Breast epithelium (tissue), 4 donors: ENCODE results near the gene RAB3GAP1. TPM values are rescaled to one million over a fixed set of nuclear protein-coding genes. Genes with fewer than 3 reads are reported as not detected.

Source experiments
- DNase-seq, 2 donors: peaks; one replicate each; pipeline ENCODE4 v3.0.0-alpha.2; 2019; ENCODE audit warnings: low spot score in 2 of 2
- H3K27ac ChIP-seq, 2 donors: fragments of 200-600 bp; sonication (generic) in 1 of 2; one replicate each; pipeline ENCODE4 v1.5.1; 2016 to 2019; ENCODE audit warnings: mild to moderate bottlenecking in 1 of 2
- H3K27me3 ChIP-seq, 2 donors: fragments of 200-600 bp; sonication (generic) in 1 of 2; one replicate each; pipeline versions ENCODE4 v1.5.1 to v1.6.0; 2017 to 2019; ENCODE audit warnings: control low read depth in 1 of 2, mild to moderate bottlenecking in 1 of 2
- H3K36me3 ChIP-seq: fragments of 200-600 bp; one replicate; pipeline ENCODE4 v1.5.1; 2019
- H3K4me1 ChIP-seq, 2 donors: fragments of 200-600 bp; sonication (generic); one replicate each; pipeline ENCODE4 v1.5.1; 2016 to 2019; ENCODE audit warnings: control low read depth in 1 of 2
- H3K4me3 ChIP-seq, 3 donors: fragments of 200-600 bp; sonication (generic); 1 replicate in 2 of 3; 2 replicates in 1 of 3; pipeline ENCODE4 v1.5.1; 2016 to 2019; ENCODE audit warnings: mild to moderate bottlenecking in 3 of 3, moderate library complexity in 2 of 3
- H3K9me3 ChIP-seq, 2 donors: fragments of 200-600 bp; sonication (generic) in 1 of 2; one replicate each; pipeline ENCODE4 v1.5.1; 2016 to 2019; ENCODE audit warnings: control low read depth in 1 of 2
- CTCF ChIP-seq, 3 donors: fragments of 450-650 bp; IDR thresholded peaks; one replicate each; pipeline ENCODE4 v1.5.1; 2016 to 2017; ENCODE audit warnings: antibody characterized with exemption in 3 of 3, mild to moderate bottlenecking in 3 of 3, moderate library complexity in 3 of 3
- POLR2A ChIP-seq: fragments of 450-650 bp; IDR thresholded peaks from one replicate; pipeline ENCODE4 v1.6.1; 2016; ENCODE audit warnings: antibody characterized with exemption, mild to moderate bottlenecking, moderate library complexity
- POLR2AphosphoS5 ChIP-seq, 3 donors: sonication (generic); formaldehyde crosslinking; IDR thresholded peaks; one replicate each; pipeline ENCODE4 v1.6.1; 2017; ENCODE audit warnings: antibody characterized with exemption in 3 of 3
- intact Hi-C: fragments of 100-400 bp; cut with DNase I; formaldehyde crosslinking; loops from one replicate; pipeline ENCODE4 v1.15.1; 2023; ENCODE audit warnings: low total_unique reads
- total RNA-seq, 3 donors: library from RNA; depleted of rRNA; stranded (reverse); fragments of >200 nt; gene quantifications; one replicate each; pipeline ENCODE4 v1.1.0, GENCODE V29; 2016

RAB3GAP1 gene
- total RNA-seq, 3 donors from 2014 or later: 53.9 to 70.5 (median 54.1) TPM

GRCh38 chr2:135163901-135164300, 111.8 kb downstream of the RAB3GAP1 start:
- no peak for DNase-seq
- Histone ChIP-seq H3K9me3 (no peaks in the 10 kb centered on the region), H3K27ac (no peak overlapping the region), H3K4me3 (no peak overlapping the region), H3K27me3 (no peaks in the 10 kb centered on the region), H3K36me3 (peaks cover 5% of the 10 kb centered on the region), H3K4me1 (no peaks in the 10 kb centered on the region)
- intact Hi-C loops: no loop called here
- TF ChIP-seq CTCF (IDR thresholded peaks at IDR 0.05): no peak
- TF ChIP-seq POLR2AphosphoS5 (IDR thresholded peaks at IDR 0.05): no peak
- no peak for TF ChIP-seq POLR2A

DNA sequence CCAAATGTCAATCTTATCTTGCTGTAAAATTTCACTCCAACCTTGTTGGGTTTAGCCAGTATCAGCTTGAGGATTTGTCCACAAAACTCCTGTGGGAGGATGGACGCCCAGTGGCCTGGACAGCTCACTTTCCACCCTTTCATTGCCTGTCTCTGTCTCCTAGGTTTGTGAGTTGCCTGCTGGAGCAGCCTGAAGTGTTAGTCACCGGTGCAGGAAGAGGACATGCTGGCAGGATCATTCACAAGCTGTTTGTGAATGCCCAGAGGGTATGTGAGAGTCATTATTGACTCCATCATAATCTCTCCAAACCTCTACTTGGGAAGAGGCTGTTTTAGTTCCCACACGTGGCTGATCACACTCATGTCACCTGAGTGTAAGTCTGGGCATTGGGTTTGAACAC, 112.3 kb downstream of the RAB3GAP1 start:
- Histone ChIP-seq H3K4me3 (no peak overlapping the region), H3K27ac (no peak overlapping the region), H3K36me3 (peaks cover 5% of the 10 kb centered on the region), H3K4me1 (no peaks in the 10 kb centered on the region), H3K9me3 (no peaks in the 10 kb centered on the region), H3K27me3 (no peaks in the 10 kb centered on the region)
- DNase-seq: no peak
- no peak for TF ChIP-seq CTCF (IDR thresholded peaks at IDR 0.05)
- no peak for TF ChIP-seq POLR2AphosphoS5 (IDR thresholded peaks at IDR 0.05)
- TF ChIP-seq POLR2A: no peak
- intact Hi-C loops: no loop called here

DNA sequence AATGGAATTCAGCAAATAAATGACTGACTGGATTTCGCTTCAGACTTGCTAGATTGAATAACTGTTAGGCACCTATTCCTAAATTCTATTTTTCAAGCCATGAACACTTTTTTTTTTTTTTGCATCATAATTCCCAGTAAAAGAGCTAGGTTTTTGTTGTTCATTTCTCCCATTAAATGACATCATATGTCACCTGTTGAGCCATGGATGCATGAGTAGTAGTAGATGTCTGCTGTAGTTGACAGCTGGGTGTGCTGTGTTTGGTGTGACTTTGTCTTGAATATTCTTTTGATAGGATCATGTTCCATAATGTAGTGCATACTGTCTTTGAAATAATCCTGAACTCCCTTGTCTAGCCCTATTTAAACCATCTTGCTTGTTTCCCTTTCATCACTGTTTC, 115.2 kb downstream of the RAB3GAP1 start:
- Histone ChIP-seq H3K27ac (no peak overlapping the region), H3K4me3 (no peak overlapping the region), H3K36me3 (no peaks in the 10 kb centered on the region), H3K27me3 (no peaks in the 10 kb centered on the region), H3K9me3 (no peaks in the 10 kb centered on the region), H3K4me1 (no peaks in the 10 kb centered on the region)
- intact Hi-C loops: no loop called here
- no peak for DNase-seq
- TF ChIP-seq POLR2AphosphoS5 (IDR thresholded peaks at IDR 0.05) (no peak), POLR2A (no peak), CTCF (IDR thresholded peaks at IDR 0.05) (no peak)

- TF ChIP-seq CTCF (IDR thresholded peaks at IDR 0.05) (no peak), POLR2AphosphoS5 (IDR thresholded peaks at IDR 0.05) (no peak), POLR2A (no peak)
- H3K4me1 ChIP-seq: no peaks in the 10 kb centered on the region
- H3K27me3 ChIP-seq: no peaks in the 10 kb centered on the region
- H3K36me3 ChIP-seq: no peaks in the 10 kb centered on the region
- no peak for DNase-seq
- H3K4me3 ChIP-seq: no peak overlapping the region
- no peak overlapping the region for H3K27ac ChIP-seq
- intact Hi-C loops: no loop called here
- no peaks in the 10 kb centered on the region for H3K9me3 ChIP-seq
These were observed 116.2 kb downstream of the RAB3GAP1 start for GRCh38 chr2:135168204-135168856.

DNA sequence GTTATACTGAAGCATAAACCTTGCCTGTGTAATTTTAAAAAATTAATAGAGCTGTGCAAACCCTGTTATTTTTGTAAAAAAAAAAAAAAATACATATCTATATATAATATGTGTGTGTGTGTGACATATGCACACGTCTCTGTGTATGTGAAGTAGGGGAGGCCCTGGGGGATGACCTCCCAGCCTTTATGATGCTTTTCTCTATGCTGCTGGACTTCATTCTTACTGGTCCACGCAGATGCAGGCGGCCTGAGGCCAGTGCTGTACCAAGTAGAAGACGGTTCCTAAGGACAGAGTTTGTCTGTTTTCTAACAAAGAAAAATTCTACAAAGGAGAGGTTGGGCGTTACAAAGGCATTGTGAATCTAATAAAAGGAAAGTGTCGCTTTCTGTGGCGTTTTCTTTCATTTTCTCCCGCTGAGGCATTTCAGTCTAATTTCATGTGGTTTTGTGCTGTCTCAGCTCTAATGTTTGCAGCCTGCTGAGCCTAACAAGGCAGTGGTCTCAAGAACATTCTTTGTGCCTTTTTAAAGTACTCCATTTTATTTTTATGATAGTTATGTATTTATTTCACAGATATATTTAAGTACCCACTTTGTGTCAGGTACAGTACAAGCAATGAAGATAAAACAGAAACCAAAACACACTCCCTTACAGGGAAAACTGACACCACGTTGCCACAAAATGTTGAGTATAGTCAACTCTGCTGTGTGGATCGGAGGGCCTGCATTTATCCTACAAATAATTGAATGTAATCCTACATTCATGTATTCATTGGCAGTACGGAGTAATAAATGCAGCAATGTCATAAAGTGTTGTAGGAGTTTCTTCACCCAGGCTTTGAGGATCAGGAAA, 118.0 kb downstream of the RAB3GAP1 start:
- Histone ChIP-seq H3K9me3 (no peaks in the 10 kb centered on the region), H3K36me3 (no peaks in the 10 kb centered on the region), H3K27ac (no peak overlapping the region), H3K27me3 (no peaks in the 10 kb centered on the region), H3K4me1 (no peaks in the 10 kb centered on the region), H3K4me3 (no peak overlapping the region)
- intact Hi-C loops: no loop called here
- TF ChIP-seq POLR2AphosphoS5 (IDR thresholded peaks at IDR 0.05) (no peak), POLR2A (no peak), CTCF (IDR thresholded peaks at IDR 0.05) (no peak)
- DNase-seq: no peak
